GM21619 (cell line): ENCODE results near the gene RASGRP3.
"Not testable (repeated sequence)": the region's sequence is repeated elsewhere in the genome, so short reads cannot be mapped to it uniquely, and the experiment has no call there.

Experiments
- ATAC-seq: cut with Tn5 transposase; IDR thresholded peaks from one replicate; pipeline ENCODE4 v1.9.1; 2021; ENCODE audit not compliant: unreplicated experiment

Gene RASGRP3

GRCh38 chr2:33457556-33458247 lies 18.7 kb upstream of the RASGRP3 start:
- peak; percentile 92 for ATAC-seq

- ATAC-seq = no peak
Measured at GRCh38 chr2:33458248-33458819, 18.1 kb upstream of the RASGRP3 start.

GRCh38 chr2:33459745-33460144 lies 16.7 kb upstream of the RASGRP3 start:
- ATAC-seq = no peak

GRCh38 chr2:33462512-33462911 lies 13.9 kb upstream of the RASGRP3 start:
- ATAC-seq = not testable (repeated sequence)

- no peak for ATAC-seq
Measured at GRCh38 chr2:33467413-33467812, 9.0 kb upstream of the RASGRP3 start.

- no peak for ATAC-seq
Measured at GRCh38 chr2:33469238-33469637, 7.2 kb upstream of the RASGRP3 start.

GRCh38 chr2:33475224-33476130 lies 972 bp upstream of the RASGRP3 start:
- ATAC-seq = peak; percentile 42

GRCh38 chr2:33476793-33477190 lies 343 bp downstream of the RASGRP3 start:
- no peak for ATAC-seq

- ATAC-seq = peak; percentile 28
Measured at GRCh38 chr2:33477473-33478468, 1.3 kb downstream of the RASGRP3 start.

GRCh38 chr2:33478968-33479731 lies 2.7 kb downstream of the RASGRP3 start:
- no peak for ATAC-seq

- no peak for ATAC-seq
Measured at GRCh38 chr2:33482518-33482917, 6.1 kb downstream of the RASGRP3 start.

- no peak for ATAC-seq
Measured at GRCh38 chr2:33484042-33484621, 7.7 kb downstream of the RASGRP3 start.

GRCh38 chr2:33485051-33485450 lies 8.6 kb downstream of the RASGRP3 start:
- ATAC-seq = no peak

- no peak for ATAC-seq
Measured at GRCh38 chr2:33486544-33486943, 10.1 kb downstream of the RASGRP3 start.

GRCh38 chr2:33488178-33488690 lies 11.8 kb downstream of the RASGRP3 start:
- ATAC-seq = peak; percentile 46

- peak; percentile 50 for ATAC-seq
Measured at GRCh38 chr2:33488715-33489540, 12.5 kb downstream of the RASGRP3 start.

GRCh38 chr2:33489835-33490431 lies 13.5 kb downstream of the RASGRP3 start:
- ATAC-seq = no peak
